ENCODE measurements around the gene RPH3AL. TPM values are rescaled to one million over a fixed set of nuclear protein-coding genes. Genes with fewer than 3 reads are reported as not detected.
"Not testable (repeated sequence)": the region's sequence is repeated elsewhere in the genome, so short reads cannot be mapped to it uniquely, and the experiment has no call there.

The RPH3AL gene
- total RNA-seq, 2 experiments from 2014 or later: 1.6 to 2.2 TPM

DNA sequence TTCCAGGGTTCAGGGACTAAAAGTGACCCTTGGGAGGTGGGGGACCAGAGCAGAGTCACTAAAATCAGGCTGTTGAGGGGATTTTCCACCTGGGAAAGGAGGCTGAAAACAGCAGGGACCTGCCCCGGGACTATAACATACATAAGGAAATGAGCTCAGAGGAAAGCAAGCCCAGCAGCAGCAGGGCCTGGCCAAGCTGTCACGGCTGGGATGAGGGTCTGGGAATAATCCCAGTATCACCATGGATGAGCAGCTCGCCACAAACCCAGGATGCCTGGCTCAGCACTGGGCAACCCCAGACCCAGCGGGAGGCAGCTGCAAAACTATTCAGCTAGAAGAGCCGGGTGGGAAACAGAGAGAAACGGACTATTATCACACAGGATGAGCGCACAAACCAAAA is 72.4 kb downstream of the RPH3AL start:
- Mint-ChIP-seq H3K9me3 (no peaks in the 10 kb centered on the region), H3K27ac (no peak overlapping the region), H3K4me1 (ENCODE audit: low read depth) (no peaks in the 10 kb centered on the region), H3K4me3 (no peak overlapping the region), H3K27me3 (ENCODE audit: low read depth) (no peaks in the 10 kb centered on the region), H3K36me3 (ENCODE audit: low read depth) (no peaks in the 10 kb centered on the region)
- DNase-seq: no peak
- CTCF ChIA-PET: no interaction called here
- intact Hi-C loops (cut with micrococcal nuclease): no loop called here

- intact Hi-C loops (cut with micrococcal nuclease): no loop called here
- Mint-ChIP-seq H3K36me3 (ENCODE audit: low read depth) (no peaks in the 10 kb centered on the region), H3K4me3 (no peak overlapping the region), H3K27ac (no peak overlapping the region), H3K4me1 (ENCODE audit: low read depth) (no peaks in the 10 kb centered on the region), H3K27me3 (ENCODE audit: low read depth) (no peaks in the 10 kb centered on the region), H3K9me3 (no peaks in the 10 kb centered on the region)
- CTCF ChIA-PET: interaction anchor here (0.6 kb wide), 1 partner anchor 76 kb away, joined by 3 read pairs; no protein-coding TSS in a partner anchor
- no peak for DNase-seq
Observed at GRCh38 chr17:279776-280175, 72.8 kb downstream of the RPH3AL start.

DNA sequence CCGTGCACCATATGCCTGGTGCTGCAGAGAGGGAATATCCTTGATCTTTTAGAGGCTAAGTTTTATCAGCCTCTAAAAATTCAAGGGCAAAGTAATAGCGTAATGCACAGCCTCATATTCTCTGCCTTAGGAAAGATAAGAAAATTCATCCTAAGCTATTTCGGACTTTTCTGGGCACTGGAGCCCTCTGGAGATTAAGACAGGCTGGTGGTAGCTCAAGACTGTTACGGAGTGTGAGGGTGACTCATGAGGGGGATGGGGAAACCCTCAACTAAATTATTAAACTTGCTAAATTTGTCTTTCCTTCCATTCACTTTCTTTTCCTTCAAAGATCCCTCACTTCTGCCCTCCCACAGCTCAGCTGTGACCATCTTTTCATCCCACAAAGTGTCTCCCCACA is 73.3 kb downstream of the RPH3AL start:
- no peak overlapping the region for H3K4me3 Mint-ChIP-seq
- no peak for DNase-seq
- no peaks in the 10 kb centered on the region for H3K4me1 Mint-ChIP-seq (ENCODE audit: low read depth)
- no peaks in the 10 kb centered on the region for H3K27me3 Mint-ChIP-seq (ENCODE audit: low read depth)
- intact Hi-C loops (cut with micrococcal nuclease): no loop called here
- CTCF ChIA-PET: interaction anchor here (0.6 kb wide), 1 partner anchor 75 kb away, joined by 3 read pairs; no protein-coding TSS in a partner anchor
- H3K27ac Mint-ChIP-seq: no peak overlapping the region
- H3K9me3 Mint-ChIP-seq: no peaks in the 10 kb centered on the region
- H3K36me3 Mint-ChIP-seq (ENCODE audit: low read depth): no peaks in the 10 kb centered on the region

DNA sequence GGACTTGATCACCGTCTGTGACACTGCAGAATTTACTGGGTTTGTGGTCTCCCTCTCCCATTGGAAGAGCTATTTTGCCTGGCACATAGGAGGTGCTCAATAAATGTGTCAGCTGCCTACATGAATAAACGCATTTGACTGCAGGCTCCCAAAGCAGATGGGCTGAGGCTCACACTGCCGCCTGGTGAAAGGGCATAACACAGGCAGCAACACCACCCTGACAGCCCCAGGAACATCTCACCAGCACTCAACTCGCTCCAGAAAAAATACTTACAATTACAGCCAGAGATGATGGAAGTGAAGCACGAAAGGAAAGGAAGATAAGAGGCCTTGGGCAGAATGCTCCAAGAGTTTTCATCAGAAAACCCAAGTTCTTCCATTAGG is 73.9 kb downstream of the RPH3AL start:
- H3K4me3 Mint-ChIP-seq: no peak overlapping the region
- CTCF ChIA-PET: no interaction called here
- intact Hi-C loops (cut with micrococcal nuclease): no loop called here
- no peaks in the 10 kb centered on the region for H3K36me3 Mint-ChIP-seq (ENCODE audit: low read depth)
- H3K4me1 Mint-ChIP-seq (ENCODE audit: low read depth): no peaks in the 10 kb centered on the region
- DNase-seq: no peak
- no peak overlapping the region for H3K27ac Mint-ChIP-seq
- no peaks in the 10 kb centered on the region for H3K9me3 Mint-ChIP-seq
- H3K27me3 Mint-ChIP-seq (ENCODE audit: low read depth): no peaks in the 10 kb centered on the region

DNA sequence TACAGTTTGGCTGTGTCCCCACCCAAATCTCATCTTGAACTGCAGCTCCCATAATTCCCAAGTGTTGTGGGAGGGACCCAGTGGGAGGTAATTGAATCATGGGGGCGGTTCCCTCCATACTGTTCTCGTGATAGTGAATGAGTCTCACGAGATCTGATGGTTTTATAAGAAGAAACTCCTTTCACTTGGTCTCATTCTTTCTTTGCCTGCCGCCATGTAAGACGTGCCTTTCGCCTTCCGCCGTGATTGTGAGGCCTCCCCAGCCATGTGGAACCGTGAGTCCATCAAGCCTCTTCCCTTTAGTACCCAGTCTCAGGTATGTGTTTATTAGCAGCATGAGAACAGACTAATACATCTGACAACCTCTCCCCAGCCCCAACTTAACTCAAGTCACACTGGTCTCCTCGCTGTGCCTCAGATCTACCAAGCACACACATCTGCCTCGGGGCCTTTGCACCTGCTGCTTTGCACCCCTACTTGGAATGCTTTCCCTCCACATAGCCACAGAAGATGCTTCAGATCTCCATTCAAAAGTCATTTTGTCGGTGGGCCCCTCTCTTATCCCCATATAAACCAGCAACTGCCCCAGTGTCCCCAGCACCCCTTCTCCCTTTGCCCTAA is 74.4 kb downstream of the RPH3AL start:
- Mint-ChIP-seq H3K4me3 (no peak overlapping the region), H3K27ac (no peak overlapping the region), H3K36me3 (ENCODE audit: low read depth) (no peaks in the 10 kb centered on the region), H3K9me3 (no peaks in the 10 kb centered on the region), H3K27me3 (ENCODE audit: low read depth) (no peaks in the 10 kb centered on the region), H3K4me1 (ENCODE audit: low read depth) (no peaks in the 10 kb centered on the region)
- intact Hi-C loops (cut with micrococcal nuclease): no loop called here
- CTCF ChIA-PET: no interaction called here
- DNase-seq: no peak

DNA sequence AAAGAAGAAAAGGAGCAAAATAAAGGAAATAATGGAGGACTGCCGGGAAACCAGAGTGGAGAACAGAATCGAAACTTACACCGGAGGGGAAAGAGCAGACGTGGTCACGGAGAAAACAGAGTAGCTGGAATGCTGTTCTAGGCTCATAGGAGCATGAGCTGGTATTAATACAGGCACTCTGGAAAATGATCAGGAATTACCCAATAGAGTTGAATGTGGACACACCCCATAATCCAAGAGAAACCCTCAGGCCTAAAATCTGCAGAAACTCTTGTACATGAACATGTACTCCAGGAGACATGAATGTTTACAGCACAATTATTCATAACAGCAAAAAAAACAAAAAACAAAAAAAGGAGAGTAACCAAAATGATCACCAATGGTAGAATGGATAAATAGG is 77.7 kb downstream of the RPH3AL start:
- Mint-ChIP-seq H3K27ac (no peak overlapping the region), H3K27me3 (ENCODE audit: low read depth) (no peaks in the 10 kb centered on the region), H3K4me1 (ENCODE audit: low read depth) (no peaks in the 10 kb centered on the region), H3K9me3 (no peaks in the 10 kb centered on the region), H3K36me3 (ENCODE audit: low read depth) (peaks cover 4% of the 10 kb centered on the region), H3K4me3 (no peak overlapping the region)
- CTCF ChIA-PET: no interaction called here
- intact Hi-C loops (cut with micrococcal nuclease): no loop called here
- no peak for DNase-seq

DNA sequence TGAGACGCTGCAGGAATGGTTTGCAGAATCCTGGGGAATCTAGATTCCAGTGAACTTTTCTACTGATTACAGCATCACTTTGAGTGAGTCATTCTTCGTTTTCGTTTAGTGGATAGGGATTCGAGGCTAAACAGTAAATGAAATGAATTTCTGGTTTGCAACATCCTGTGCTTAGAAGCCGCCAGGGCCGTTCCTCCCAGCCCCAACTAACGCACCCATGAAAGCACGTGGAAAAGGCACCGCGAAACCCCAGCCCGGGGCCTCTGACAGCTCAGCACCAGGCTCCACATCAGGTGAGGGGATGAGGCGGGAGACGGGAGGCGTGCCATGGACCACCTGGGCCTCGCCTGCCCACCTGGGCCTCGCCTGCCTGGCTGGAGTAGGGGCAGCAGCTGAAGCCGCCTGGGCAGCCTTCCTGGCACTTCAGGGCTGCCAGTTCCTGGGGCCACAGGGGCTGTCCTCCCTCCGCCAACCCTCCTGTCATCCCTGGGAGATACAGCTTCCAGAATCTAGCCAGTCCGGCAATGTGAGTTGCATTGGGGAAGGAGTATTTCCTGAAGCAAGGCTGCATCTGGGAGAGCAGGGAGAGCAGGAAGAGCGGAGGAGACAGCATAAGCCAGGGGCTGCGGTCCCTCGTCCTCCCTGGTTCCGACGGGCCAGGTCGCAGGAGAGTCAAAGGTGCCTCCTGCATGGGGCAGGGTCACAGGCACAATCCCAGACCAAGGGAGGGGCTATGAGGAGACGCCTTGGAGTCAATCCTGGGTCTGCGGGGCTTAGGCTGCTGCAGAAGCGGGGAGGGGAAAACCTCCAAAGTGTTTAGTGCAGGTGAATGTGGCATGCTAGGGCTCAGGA is 78.4 kb downstream of the RPH3AL start:
- CTCF ChIA-PET: no interaction called here
- Mint-ChIP-seq H3K4me1 (ENCODE audit: low read depth) (no peaks in the 10 kb centered on the region), H3K9me3 (no peaks in the 10 kb centered on the region), H3K4me3 (no peak overlapping the region), H3K27me3 (ENCODE audit: low read depth) (no peaks in the 10 kb centered on the region), H3K27ac (no peak overlapping the region), H3K36me3 (ENCODE audit: low read depth) (peaks cover 4% of the 10 kb centered on the region)
- no peak for DNase-seq
- intact Hi-C loops (cut with micrococcal nuclease): no loop called here

GRCh38 chr17:272856-273255 is 79.8 kb downstream of the RPH3AL start:
- DNase-seq; H3K27me3 Mint-ChIP-seq (ENCODE audit: low read depth); H3K27ac Mint-ChIP-seq; H3K36me3 Mint-ChIP-seq (ENCODE audit: low read depth); H3K9me3 Mint-ChIP-seq; H3K4me3 Mint-ChIP-seq; intact Hi-C loops (cut with micrococcal nuclease); CTCF ChIA-PET; H3K4me1 Mint-ChIP-seq (ENCODE audit: low read depth): not testable (repeated sequence)

GRCh38 chr17:271928-272623 is 80.5 kb downstream of the RPH3AL start:
- H3K4me1 Mint-ChIP-seq (ENCODE audit: low read depth); H3K27ac Mint-ChIP-seq; DNase-seq; H3K36me3 Mint-ChIP-seq (ENCODE audit: low read depth); H3K4me3 Mint-ChIP-seq; H3K9me3 Mint-ChIP-seq; intact Hi-C loops (cut with micrococcal nuclease); CTCF ChIA-PET; H3K27me3 Mint-ChIP-seq (ENCODE audit: low read depth): not testable (repeated sequence)

- no peaks in the 10 kb centered on the region for H3K9me3 Mint-ChIP-seq
- peaks cover 4% of the 10 kb centered on the region for H3K36me3 Mint-ChIP-seq (ENCODE audit: low read depth)
- H3K27me3 Mint-ChIP-seq (ENCODE audit: low read depth): no peaks in the 10 kb centered on the region
- no peaks in the 10 kb centered on the region for H3K4me1 Mint-ChIP-seq (ENCODE audit: low read depth)
- DNase-seq: no peak
- H3K27ac Mint-ChIP-seq: no peak overlapping the region
- CTCF ChIA-PET: interaction anchor here (0.5 to 0.7 kb wide), 3 partner anchors 22 to 609 kb away, joined by 3 to 6 read pairs (median 4); no protein-coding TSS in a partner anchor
- H3K4me3 Mint-ChIP-seq: no peak overlapping the region
- intact Hi-C loops (cut with micrococcal nuclease): no loop called here
Observed at GRCh38 chr17:269616-270514, 82.7 kb downstream of the RPH3AL start.

DNA sequence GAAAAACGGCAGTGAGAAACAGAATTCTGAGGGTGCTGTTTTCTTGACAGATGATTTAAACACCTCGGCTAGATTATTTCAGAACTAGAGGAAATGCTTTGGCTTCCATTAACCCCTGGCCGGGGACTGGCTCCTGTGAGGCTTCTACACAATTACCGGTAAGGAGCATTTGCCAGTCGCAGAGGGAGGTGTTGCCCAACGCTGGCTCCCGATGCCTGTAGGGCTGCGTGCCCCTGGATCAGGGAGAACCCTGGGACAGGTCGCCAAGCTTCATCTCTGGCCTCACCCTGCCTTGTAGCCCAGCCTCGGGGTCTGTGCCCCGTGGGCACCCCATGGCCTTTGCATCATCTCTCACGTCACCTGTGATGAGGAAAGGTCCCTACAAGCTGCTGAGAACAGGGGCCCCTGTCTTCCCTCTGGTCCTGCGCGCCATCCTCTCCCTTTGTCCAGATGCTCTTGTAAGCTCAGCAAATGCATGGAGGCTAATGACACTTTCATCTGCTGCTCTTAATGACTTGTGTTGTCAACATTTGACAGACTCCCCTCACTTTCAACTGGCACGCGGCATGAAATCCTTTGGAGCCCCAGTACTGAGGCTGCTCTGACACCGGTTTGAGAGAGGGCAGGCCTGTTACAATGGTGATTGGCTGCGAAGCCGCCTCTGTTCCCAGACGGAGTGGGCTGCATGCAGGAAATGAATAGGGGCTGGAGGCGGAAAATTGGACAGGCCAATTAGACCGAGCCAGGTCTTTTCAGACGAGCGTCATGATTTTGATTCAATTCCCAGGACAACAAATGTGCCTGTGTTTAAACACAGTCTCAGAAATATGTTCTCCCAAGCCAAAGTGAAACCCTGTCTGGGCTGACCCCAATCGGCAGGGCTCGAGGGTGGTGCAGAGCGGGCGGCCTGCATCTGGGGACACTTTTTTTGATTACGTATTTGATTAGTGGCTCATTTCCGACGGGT is 85.6 kb downstream of the RPH3AL start:
- H3K36me3 Mint-ChIP-seq (ENCODE audit: low read depth): peaks cover 2% of the 10 kb centered on the region
- intact Hi-C loops (cut with micrococcal nuclease): no loop called here
- H3K27ac Mint-ChIP-seq: no peak overlapping the region
- no peaks in the 10 kb centered on the region for H3K4me1 Mint-ChIP-seq (ENCODE audit: low read depth)
- no peaks in the 10 kb centered on the region for H3K27me3 Mint-ChIP-seq (ENCODE audit: low read depth)
- CTCF ChIA-PET: interaction anchor here (0.5 kb wide), 1 partner anchor 351 kb away, joined by 3 read pairs; no protein-coding TSS in a partner anchor
- no peaks in the 10 kb centered on the region for H3K9me3 Mint-ChIP-seq
- no peak for DNase-seq
- no peak overlapping the region for H3K4me3 Mint-ChIP-seq
